NCI-H1436 (cell line): ENCODE results near the gene EFCAB11.

Source experiments
- DNase-seq: peaks from one replicate; lab custom pipeline; 2025; lab: John Stamatoyannopoulos, UW

The EFCAB11 gene

GRCh38 chr14:89813617-89814031 is 140.9 kb downstream of the EFCAB11 start:
- DNase-seq: no peak

DNA sequence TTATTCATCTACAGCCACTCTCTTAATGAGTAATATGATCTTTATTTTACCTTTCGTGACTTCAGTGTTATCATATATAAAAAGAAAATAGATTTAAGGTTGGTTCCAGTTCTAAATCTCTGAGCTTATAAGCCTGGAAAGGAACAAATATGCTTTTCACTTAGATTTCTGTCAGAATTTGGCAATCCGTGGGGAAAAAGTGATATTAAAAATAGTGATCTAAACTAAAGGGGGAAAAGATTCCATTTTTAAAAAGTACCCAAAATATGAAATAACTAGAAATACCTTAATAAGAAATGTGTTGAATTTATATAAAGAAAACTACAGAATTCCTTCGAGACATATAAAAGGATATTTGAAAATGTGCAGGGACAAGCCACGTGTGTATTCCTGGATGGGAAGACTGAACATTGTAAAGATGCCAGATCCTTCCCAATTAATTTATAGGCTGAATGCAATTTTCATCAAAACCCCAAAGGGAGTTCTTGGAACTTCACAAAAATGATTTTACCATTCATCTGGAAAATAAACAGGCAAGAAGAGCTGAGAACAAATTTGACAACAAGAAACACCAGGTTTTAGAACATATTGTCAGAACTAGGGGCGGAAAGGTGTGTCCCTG is 142.5 kb downstream of the EFCAB11 start:
- DNase-seq: no peak

DNA sequence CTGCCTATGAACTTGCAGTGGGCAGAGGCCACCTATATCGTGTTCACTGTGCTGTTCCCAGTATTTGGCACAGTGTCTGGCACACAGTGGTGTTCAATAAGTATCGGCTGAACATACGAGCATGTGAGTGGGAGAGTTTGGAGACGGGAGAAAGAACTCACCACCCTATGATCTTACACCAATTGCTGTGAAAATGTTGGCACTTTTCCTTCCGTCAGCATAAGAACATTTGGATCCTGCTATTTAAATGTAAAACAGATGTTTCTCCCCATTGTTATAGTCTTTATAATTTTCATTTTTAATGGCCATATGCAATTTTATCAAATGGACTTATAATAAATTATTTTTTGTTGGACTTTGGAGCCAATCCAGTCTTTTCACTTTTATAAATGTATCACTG is 144.4 kb downstream of the EFCAB11 start:
- no peak for DNase-seq

GRCh38 chr14:89807892-89808291 is 146.6 kb downstream of the EFCAB11 start:
- no peak for DNase-seq

DNA sequence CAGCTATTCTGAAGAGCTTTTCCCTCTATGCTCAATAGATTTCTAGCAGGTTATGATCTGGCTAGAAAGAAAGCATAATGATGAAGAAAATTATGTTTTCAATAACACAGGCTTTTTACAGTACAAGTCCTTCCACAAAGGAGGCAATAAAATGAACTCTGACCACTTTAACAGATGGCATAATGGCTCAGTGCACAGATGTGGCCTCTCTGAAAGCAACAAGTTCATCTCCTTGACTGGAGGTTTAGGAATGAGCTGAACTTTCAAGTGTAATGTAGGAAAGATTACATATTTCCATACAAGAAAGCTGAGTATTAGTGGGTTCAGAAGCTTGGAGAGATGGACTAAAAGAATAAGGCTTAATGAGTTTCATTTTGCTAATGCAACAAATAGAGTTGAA is 147.4 kb downstream of the EFCAB11 start:
- DNase-seq: no peak

DNA sequence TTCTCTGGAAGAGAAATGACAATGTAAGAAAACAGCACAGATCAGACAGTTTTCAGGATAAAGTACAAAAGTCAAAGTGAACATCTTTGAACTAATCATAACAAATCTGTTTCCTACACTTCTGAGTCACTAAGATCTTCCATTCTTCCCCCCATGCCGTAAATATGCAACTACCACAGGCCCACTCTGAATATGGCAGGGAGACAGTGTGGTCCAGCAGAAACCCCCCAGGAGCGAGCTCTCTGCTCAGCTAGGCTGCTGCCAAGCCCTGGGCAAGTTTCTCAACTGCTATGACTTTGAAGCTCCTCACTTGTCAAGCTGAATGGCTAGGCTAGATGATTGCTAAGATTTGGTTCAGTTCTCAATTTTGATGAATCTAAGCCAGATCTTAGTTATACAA is 148.1 kb downstream of the EFCAB11 start:
- DNase-seq: no peak

GRCh38 chr14:89805501-89805900 is 149.0 kb downstream of the EFCAB11 start:
- DNase-seq: no peak

GRCh38 chr14:89803542-89803941 is 151.0 kb downstream of the EFCAB11 start:
- no peak for DNase-seq

GRCh38 chr14:89801136-89801535 is 153.4 kb downstream of the EFCAB11 start:
- DNase-seq: no peak

DNA sequence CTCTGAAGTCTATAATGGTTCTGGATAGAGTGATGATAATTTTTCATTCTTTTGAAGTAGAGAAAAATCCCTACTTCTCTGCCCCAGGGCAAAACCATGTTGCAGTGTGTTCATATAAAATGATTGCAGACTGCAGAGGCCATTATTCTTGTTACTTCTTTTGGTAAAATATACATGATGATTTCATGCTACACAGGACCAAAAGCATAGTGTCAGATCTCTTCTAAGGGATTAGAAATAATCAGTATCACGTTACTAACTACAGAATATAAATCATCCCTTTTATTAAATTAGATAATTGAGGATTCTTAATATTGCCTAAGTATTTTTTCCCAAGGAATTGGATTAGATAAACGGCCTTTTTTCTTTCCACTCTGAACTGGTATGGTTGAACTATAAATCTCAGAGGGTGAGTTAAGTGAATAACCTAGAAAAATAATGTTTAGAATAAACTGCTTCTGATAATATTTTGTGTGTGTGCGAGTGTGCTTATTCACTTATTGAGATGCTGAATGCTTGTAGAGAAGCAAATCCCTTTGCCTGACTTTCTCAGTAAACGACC is 156.2 kb downstream of the EFCAB11 start:
- DNase-seq: no peak

GRCh38 chr14:89797148-89797547 is 157.4 kb downstream of the EFCAB11 start:
- DNase-seq: no peak

DNA sequence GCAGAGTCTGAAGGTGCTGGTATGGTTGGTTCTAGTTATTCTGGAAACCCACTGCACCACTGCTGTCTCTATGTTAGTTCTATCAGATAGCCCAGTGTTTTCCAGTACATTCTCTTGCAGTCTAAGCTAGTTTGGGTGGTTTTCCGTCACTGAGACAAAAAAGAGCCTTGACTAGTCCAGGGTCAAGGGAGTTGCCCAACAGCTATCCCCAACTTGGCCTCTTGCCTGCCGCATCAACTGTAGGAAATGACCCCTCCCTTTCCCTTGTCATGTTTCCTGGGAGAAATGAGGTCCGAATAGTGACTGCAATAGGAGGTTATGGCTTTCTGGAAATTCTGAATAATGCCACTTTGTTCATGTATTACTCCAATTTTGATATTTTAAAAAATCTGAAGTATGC is 160.4 kb downstream of the EFCAB11 start:
- no peak for DNase-seq

- no peak for DNase-seq
Measured at GRCh38 chr14:89793367-89793716, 161.2 kb downstream of the EFCAB11 start.

GRCh38 chr14:89792489-89793366 is 161.8 kb downstream of the EFCAB11 start:
- no peak for DNase-seq

- DNase-seq: no peak
Measured at GRCh38 chr14:89787525-89787924, 167.0 kb downstream of the EFCAB11 start.

- no peak for DNase-seq
Measured at GRCh38 chr14:89781046-89781445, 173.5 kb downstream of the EFCAB11 start.

- DNase-seq: no peak
Measured at GRCh38 chr14:89779707-89780106, 174.8 kb downstream of the EFCAB11 start.

- DNase-seq: no peak
Measured at GRCh38 chr14:89775946-89776345, 178.6 kb downstream of the EFCAB11 start.

DNA sequence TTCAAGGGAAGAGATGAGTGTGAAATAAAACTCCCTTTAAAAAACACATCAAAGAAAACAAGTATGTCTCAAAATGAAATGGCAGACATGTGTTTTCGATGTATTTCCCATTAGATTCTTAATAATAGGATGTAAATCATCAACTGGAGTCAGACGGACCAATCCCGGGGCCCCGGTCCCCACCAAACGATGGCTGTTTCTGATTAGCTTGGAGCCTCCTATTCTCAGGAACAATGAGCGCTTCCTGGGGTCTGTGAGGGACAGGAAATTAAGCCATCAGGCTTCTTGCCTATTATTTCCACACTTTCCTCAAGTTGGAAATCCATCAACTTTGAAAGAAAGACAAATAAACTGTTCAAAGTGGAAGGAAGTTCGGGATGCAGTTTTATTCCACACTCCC is 179.4 kb downstream of the EFCAB11 start:
- no peak for DNase-seq

- peak; percentile 13 for DNase-seq
Measured at GRCh38 chr14:89773644-89774316, 180.8 kb downstream of the EFCAB11 start.

DNA sequence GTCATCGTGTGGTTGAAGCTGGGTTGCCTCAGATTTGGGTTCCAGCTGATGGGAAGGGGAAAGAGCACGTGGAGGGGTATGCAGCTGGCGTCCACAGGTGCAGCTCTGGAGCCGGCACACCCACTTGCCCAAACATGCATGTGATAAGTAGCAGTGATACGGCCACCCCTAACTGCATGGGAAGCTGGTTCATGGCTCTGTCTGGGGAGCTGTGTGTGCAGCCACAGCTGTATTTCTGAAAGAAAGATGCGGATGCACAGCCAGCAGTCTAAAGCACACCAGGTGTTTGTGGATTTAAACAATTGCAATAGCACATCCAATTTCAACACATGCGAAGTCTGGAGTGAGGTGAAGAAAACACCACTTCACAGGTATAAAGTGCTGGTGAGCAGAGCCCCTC is 181.4 kb downstream of the EFCAB11 start:
- DNase-seq: no peak

GRCh38 chr14:89771251-89771650 is 183.3 kb downstream of the EFCAB11 start:
- DNase-seq: no peak

DNA sequence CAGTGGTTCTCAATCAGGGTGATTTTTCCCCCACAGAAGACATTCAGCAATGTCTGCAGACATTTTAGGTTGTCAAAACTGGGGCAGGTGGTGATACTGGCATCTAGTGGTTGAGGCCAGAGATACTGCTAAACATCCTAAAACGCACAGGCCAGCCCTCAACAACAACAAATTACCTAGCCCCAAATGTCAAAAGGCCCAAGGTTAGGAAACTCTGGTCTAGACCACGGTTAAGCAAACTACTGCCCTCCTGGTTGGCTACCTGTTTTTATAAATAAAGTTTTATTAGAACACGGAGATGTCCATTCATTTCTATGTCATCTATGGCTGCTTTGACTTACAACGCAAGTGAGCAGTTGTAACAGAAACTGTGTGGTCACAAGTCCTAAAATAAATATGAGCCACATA is 186.7 kb downstream of the EFCAB11 start:
- no peak for DNase-seq
